Stimulated activated CD8-positive, alpha-beta memory T cell treated with anti-CD3 and anti-CD28 coated beads, Interleukin-7, amount 100 ng/mL, for 24 hours (primary cell): ENCODE measurements around the gene TBL1Y.
A peak's percentile ranks its signal among the peaks of the same experiment; 100 is the strongest.

Source experiments
- DNase-seq: peaks from one replicate; pipeline ENCODE4 v3.0.0-alpha.2; 2020; ENCODE audit warnings: low read depth

TBL1Y gene

DNA sequence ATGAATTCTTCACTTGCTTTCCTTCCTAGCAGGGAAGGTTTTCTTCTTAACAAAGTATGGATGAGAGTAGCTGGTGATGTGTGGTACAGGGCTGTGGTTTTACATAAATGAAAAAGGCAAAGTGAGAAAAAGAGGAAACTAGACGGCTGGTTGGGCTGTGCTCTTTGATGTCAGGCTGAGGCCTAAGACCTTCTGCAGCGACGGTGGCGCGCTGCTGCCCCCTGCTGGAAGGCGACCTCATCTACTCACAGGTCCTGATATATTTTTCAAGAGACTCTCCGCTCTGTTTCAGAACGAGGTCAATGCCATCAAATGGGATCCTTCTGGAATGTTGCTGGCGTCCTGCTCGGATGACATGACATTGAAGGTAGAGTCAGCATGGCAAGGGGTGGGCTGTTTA, 175.1 kb downstream of the TBL1Y start:
- DNase-seq = peak; percentile 48

DNA sequence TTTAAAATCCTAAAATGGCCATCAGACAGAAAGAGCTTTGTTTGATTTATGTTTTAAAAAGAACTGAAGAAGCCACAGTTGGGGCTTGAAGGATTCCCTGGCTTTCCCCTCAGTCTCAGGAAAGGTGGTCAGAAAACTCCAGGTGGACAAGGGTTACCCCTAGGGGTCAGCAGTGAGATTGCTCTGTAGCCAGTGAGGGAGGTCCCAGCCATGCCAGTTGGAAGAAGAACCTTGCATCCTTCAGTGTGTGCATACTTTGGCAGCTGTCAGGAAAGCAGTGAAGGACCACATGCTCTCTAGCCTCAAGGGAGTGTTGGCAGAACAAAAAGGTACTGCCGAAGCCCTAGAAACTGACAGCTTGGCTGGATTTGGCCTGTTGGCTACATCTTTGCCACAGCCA, 182.3 kb downstream of the TBL1Y start:
- no peak for DNase-seq

DNA sequence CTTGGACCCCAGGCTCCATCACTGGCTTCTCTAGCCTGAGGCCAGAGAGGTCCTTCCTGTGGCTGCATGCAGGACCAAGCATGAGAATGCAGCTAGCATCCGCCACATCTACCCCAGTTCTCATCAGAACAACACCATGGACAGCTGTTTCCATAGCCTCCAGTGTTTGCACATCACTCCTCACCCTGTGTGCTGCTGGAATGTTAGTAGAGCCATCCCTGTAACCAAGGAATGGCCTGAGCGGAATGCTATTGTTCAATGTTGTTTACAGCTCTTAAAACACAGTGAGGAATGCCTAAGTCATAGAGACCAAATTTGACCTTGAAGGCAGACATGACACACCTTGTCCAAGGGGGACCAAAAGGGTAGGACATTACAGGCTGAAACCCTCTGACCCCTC, 183.9 kb downstream of the TBL1Y start:
- DNase-seq = no peak

DNA sequence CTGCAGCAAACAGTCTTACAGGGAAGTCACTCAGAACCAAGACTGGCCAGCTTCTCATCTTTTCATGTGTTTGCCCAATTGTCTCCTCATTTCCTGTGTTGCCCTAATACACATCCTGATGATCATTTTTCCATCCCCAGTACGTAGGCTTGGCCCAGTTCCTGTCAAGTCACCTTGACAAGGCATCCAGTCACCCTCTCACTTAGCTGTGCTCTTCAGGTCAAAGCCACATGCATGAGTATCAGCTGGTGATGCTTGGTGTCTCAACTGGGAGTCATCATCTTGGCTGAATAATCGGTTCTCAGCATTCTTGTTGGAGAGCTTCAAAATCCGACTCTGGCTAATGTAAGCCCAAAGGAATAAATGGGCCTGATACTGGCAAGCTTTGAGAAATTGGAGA, 186.5 kb downstream of the TBL1Y start:
- no peak for DNase-seq

DNA sequence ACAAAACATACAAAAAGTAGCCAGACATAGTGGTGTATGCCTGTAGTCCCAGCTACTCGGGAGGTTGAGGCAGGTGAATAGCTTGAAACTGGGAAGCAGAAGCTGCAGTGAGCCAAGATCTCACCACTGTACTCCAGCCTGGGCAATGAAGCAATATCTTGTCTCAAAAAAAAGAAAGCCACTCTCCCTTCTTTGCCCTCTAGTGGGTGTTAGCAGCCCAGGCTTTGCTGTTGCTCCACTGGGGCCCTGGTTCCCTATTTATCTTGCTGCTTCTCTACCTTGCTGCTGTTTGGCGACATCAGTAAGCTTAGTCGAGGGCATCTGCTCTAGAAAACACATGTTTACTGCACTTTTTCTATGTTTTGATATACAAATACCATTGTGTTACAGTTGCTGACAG, 189.2 kb downstream of the TBL1Y start:
- no peak for DNase-seq

DNA sequence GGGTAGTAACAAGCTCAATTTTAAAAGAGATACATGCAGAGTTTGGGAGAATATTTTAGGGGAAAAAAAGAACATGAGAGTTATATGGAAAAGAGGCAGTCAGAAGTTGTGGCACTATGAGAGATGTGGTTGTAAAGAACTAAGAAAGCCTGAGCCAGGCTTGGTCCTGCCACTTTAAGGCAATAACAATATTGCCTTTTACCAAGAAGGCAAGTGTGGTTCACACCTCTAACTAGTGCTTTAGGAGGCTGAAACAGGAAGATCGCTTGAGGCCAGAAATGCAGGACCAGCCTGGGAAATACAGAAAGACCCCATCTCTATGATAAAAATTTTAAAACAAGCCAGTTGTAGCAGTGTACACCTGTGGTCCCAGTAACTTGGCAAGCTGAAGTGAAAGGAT, 192.2 kb downstream of the TBL1Y start:
- no peak for DNase-seq

DNA sequence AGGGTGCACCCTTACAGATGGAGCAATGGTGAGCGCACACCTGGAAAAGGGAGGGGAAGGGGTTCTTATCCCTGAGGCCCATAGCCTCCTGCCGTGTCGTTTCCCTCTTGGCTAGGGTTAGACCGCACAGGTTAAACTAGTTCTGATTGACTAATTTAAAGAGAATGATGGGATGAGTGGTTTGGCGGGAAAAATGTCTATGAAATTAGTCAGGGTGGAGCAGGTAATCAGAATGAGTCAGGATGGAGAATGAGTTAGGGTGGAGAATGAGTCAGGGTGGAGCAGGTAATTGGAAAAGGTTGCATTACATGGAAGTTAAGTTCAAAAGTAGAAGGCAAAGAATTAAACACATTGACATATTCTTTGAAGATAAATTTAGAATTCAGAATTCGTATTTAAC, 196.7 kb downstream of the TBL1Y start:
- DNase-seq = no peak

DNA sequence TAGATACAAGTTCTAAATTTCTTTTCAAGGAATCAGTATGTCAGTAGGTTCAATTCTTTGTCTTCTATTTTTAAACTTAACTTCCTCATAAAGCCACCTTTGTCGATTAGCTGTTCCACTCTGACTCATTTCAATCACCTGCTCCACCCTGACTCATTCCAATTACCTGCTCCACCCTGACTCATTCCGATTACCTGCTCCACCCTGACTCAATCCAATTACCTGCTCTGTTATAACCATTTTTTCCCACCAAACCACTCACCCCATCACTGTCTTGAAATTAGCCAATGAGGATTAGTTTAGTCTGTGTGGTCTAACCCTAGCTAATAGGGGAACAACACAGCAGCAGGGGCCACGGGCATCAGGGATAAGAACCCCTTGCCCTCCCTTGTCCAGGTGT, 199.6 kb downstream of the TBL1Y start:
- DNase-seq = no peak

DNA sequence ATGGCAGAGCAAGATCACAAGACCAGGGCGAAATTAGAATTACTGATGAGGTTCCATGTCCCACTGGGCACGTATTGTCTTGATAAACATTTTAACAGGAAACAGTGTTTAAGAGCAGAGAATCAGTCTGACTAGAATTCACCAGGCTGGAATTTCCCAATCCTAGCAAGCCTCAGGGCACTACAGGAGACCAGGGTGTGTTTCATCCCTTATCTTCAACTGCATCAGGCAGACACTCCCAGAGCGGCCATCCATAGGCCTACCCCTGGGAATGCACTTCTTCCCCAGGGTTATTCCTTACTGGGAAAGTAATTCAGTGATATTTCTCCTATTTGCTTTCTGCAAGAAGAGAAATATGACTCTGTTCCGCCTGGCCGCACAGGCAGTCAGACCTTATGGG, 205.4 kb downstream of the TBL1Y start:
- no peak for DNase-seq

DNA sequence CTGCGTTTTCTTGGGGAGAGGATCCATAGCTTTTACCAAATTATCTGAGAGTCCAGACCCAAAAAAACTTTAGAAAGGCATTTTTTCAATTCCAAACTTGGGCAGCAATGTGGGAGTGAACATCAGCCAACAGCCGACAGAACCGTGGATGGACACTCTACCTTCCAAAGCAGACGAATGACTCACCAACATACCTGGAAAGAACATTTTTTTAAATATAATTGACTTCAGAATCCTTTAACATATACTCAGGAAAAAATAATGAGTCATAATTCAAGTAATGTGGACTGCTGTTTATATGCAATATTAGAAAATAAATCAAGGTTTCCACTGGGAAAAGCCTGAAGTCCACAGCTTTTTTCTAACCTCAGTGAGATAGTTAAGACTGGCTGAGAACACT, 211.7 kb downstream of the TBL1Y start:
- no peak for DNase-seq

DNA sequence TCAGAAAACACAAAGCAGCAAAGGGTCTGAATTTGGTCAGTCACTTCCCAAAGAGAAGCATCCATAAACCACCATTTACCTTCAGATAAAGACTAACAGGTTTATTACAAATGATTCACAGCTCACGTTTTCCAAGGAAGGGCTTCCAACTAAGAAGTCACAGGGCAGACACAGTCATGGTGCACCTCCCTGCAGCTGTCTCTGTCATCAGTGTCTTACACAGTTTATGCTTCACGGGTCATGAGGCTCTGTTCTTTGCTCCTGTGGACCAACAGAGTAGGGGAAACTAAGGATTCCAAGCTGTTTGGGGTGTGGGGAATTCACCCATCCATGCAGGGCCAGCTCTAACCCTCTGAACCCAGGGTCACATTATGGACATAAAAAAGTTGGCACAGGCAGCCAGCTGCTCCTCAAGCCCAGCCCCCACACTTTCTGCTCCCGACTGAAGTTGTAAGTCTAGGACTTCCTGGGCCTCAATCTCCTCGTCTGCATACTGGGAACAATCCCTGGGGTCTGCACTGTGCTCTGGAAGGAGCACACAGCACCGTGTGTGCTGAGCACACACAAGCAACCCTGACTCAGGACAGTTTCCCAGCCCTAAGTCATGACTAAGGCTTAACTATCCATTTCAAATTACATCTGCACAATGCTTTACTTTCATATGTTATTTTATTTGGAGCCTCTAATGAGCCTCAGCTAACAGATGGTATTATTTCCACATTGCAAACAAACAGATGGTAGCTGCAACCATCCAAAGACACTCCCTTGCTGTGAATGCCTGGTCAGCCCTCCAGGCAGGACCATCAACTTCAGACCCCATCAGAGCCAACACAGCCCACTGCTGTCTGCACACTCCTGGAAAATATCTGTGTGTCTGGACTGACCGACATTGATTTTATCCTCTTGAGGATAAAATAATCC, 214.9 kb downstream of the TBL1Y start:
- no peak for DNase-seq

DNA sequence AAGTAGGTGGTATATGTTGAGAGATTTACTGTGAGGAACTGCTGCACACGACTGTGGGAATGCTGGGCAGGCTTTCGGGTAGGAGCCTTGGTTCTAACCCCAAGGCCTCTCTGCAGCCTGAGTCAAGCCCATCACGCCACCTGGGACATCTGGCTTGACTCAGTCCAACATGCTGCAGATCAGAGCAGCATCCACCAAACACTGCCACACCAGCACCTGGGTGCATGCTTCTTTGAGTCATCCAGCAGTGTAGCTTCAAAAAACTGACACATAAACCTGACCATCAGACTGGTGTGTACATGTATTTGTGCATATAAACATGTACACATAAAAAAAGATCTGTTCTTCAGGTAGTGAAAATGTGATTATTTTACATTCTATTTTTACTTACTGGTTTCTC, 217.7 kb downstream of the TBL1Y start:
- no peak for DNase-seq
